COLO829 (cell line): Measurements from ENCODE around the gene HSD11B2.

ENCODE experiments used
- DNase-seq: peaks from one replicate; pipeline ENCODE4 v3.0.0; 2012; ENCODE audit warnings: low spot score

The HSD11B2 gene

DNA sequence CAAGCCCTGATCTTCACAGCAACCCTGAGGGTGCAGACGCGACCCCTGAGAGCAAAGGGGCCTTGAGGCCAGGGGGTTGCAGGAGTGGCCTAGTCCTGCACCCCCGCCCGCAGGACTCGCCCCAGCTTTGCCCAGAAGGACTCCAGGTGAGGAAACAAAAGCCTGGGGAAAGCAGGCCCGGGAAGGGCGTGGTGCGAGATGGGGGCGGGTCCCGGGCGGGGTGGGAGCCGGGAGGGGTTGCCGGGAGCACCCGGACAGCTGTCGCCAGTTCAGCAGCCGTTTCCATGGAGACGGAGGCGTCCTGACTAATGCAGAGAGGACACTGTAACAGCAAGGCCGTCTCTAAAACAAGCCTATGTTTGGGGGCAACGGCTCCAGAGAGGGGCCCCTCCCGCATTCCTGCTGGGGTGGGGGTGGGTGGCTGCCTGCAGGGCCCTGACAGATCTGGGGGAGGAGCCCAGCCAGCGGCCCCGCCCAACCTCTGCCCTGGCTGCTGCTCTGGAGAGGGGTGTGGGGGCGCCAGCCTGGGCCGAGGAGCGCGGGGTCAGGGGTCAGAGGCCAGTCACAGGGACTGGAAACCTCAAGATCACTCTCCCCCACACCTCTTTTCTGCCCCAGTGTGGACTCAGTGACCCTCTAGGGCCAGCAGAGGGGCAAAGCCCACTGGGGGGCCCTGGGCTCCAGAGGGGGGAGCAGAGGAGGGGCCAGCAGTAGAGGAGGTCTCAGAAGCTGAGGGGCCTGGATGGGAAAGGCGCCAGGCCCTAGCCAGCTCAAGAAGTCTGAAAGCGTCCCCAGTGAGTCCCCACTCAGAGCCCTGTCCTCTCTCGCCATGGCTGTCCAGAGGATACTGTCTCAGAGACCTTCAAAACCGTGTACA is 34.5 kb upstream of the HSD11B2 start:
- DNase-seq = no peak

DNA sequence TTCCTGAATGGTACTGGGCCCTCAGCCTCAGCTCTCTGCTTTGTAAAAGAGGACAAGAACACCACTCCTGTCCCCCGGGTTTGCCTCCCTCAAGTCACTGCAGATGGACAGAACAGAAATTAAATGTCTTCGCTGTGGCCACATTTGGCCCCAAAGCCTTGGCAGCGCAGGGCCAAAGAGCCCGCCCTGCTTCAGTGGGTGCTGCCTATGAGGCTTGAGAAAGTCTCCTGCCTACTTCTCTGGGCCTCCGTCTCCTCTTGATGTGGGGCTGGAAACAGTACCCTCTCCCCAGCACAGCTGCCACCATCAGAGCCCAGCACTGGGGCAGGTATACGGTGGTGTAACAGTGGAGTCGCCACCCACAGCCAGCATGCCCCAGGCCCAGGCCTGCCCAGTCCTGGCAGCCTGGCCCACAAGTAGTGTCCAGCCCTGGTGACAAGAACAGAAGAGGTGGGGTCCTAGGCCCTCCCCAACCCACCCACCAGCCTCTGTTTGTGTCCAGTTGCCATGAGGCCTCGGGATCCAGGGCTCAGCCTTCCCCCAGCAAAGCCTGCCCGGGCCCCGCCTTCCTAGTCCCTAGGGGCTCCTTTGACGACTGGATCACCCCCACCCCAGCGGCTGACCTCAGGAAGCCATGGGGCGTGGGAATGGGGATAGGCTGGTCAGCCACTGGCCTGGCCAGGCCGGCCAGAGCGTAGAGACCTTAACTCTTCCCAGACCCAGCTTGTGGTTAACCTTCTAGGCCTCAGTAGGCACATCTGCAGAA is 33.7 kb upstream of the HSD11B2 start:
- DNase-seq = no peak

DNA sequence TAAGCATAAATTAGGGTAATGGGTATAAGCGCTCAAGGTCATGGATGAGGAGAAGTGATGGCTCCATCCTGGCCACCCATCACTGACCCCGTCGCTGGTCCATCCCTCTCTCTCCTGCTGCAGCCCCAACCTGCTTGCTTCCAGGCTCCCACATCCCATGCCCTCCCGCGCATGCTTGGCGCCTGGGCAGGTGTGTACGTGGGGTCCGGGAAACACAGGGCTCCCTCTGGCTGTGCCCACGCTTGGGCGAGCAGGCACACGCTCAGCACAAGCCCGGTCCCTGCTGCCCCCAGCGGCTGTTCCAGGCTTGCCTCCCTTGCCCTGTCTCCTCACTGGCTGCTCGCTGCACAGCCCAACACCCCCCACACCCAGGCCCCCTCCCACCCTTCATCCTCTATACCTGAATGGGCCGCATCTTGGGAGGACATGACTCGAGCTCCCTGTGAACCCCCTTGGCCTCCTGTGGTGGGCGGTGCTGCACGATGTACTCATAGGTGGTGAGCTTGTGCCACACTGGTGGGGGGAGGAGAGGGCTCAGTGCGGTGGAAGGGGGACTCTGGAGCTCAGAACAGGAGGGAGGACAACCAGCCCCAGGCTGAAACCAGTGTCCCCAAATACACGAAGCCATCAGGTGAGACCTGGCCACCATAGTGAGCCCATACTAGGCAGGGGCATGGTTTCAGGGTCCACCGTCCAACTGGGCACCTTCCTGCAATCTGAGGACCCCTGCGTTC is 32.9 kb upstream of the HSD11B2 start:
- DNase-seq = no peak

DNA sequence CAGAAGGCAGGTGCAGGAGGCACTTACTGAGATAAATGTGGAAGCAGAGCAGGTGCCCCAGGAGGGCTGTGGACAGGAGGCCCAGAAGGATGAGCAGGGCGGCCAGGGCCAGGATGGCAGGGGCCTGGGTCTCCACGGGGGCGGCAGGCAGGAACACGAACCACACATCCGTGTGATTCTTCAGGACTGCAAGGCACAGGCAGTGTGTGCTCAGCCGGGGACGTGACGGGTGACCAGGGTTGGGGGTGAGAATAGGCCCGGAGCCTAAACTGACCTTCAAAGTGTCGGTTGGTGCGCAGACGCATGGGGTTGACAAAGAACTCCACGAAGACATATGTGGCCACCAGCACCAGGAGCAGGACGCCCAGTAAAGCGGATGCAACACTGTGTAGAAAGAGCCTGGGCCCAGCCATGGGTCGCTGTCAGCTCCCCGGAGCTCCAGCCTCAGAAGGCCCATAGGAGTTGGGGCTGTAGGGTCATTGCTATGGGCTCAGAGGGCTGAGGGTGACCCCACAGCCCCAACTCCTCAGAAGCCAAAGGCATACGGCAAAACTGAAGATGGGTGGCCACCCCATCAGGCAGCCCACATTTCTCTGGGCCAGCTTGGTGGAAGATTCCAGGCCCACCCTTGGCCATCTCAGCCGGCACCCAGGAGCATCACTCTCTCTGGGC is 32.2 kb upstream of the HSD11B2 start:
- no peak for DNase-seq

DNA sequence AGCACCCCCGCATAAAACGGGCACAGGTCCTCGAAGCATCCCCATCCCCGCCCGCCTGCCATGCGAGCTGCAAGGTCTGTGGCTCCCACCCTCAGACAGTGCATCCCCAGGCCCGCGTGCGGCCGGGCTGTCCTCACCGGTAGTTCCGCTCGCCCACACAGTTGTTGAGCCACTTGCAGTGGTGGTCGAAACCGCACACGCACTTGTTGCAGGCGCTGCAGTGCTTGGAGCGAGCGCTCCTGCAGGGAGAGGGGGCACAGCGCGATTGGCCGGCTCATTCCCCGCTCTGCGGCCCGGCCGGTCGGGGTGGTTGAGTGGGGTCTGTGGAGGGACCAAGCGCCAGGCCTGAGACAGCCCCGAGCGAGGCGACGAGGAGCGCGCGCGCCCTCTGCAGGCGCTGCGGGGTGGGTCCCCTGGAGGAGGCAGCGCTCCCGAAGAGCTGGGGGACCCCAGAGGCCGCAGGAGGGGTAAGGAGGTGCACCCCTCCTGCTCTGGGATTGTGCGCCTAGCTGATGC is 31.6 kb upstream of the HSD11B2 start:
- no peak for DNase-seq

DNA sequence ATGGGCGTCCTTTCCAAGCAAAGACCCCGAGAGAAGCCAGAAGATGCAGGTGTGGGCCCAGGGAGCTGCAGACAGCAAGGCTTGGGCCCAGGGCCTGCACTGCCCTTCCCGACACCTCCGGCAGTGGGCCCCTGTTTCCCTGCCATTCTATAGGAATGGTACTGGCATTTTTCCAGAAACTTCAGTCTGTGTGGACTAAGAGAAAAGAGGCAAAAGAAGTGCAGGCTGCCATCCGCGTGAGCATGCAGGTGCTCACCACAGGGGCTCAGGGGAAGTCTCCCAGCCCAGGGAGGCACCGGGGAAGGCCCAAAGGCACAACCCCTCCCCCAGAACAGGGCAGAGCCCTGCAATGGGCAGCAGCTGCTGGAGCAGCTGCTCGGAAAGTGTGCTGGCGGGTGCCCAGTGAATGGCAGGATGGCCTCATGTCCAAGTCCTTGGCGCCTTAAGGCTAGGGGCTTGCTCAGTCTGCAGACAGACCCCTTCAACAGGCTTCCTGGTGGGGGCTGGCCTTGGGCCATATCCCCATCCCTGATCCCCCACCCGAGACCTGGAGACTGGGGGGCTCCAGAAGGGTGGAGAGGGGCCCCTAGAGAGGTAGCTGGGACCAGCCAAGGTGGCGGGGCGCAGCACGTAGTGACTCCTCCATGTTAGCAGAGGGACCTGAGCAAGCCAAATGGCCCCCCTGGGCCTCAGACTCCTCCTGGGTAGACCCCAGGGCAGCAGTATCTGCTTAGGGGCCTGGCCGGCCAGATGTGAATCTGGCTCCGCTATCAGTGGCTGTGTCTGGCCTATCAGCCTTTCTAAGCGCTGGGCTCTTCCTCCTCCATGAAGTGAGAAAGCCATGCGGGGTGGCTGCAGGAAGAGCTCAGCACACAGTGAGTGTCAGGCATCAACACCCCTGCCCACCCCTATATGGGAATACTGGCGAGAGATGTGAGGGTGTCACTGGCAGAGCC is 30.9 kb upstream of the HSD11B2 start:
- no peak for DNase-seq

DNA sequence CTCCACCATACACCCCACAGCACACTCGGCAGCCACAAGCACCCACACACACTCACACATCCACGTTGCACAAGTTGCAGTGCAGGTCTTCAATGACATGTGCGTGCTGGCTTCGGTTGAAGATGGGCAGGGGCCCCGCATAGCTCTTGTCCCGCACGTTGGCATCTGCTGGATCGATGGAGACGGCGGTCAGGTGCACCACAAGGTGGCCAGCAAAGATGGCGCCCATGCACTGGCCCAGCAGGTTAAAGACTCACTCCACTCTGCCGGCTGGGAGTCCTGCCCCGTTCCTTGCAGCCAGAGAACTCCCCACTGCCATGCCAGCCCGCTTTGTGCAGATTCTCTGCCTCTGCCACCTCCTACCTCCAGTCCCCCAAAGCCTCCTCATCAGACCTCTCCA is 30.0 kb upstream of the HSD11B2 start:
- no peak for DNase-seq

DNA sequence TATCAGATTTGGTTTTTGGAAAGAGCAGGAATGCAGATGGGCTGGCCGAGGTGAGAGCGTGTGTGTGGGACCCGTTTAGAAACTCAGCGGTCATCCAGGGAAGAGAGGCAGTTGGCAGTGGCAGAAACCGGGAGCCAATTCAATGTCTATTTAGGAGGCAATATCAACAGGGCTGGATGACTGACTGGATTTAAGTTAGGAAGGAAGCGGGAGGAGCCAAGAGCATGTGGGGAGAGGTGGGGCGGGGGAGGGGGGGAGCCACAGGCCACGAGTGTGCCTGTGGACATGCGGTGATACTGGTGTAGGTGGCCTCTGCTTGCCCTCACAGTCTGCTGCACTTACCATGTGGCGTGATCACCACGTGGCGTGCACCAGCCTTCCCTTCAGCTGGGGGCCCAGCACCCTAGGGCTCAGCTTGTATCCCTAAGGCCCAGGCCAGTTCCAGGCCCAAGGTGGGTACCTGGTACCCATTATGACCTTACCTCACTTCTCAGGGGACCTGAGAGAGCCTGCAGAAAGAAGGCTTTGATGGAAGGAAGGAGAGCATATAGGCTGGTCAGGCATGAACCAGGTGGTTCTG is 26.9 kb upstream of the HSD11B2 start:
- no peak for DNase-seq

DNA sequence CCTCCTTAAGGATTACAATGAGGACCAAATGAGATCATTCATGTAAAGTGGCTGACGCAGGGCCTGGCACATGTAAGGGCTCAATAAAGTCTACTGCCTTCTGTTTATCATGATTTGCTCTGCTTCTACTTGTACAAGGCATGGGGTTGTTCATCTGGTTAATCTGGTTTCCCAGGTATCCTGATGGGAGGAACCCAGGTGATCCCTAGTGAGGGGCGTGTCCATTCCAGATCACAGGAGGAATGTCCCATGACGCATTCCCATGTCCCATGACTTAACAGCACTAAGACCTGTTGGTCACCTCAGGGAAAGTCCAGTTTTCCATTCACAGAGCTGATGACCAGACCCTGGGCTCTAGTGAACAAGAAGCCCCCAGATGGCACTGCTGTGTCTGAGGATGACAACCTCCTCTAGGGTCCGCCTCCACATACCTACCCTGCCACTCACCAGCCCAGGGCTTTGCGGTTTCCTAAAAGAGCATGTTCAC is 26.1 kb upstream of the HSD11B2 start:
- no peak for DNase-seq

DNA sequence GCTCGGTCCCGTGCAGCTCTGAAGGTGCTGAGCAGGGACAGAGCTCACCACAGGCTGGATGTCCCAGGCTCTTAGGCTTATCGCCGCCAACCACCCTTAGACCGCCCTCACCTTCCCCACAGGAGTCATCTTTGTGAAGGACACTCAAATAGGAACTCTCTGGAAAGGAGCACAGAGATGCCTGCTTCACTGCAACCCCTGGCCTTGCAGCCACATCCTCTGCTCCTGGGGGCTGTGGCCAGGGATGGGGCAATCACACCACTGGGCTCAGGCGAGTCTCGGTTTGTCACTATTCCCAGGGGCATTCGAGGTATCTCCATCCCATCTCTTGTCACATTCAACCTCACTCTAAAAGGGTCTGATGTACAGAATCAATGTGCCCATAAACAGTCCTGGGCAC is 25.6 kb upstream of the HSD11B2 start:
- DNase-seq = no peak

DNA sequence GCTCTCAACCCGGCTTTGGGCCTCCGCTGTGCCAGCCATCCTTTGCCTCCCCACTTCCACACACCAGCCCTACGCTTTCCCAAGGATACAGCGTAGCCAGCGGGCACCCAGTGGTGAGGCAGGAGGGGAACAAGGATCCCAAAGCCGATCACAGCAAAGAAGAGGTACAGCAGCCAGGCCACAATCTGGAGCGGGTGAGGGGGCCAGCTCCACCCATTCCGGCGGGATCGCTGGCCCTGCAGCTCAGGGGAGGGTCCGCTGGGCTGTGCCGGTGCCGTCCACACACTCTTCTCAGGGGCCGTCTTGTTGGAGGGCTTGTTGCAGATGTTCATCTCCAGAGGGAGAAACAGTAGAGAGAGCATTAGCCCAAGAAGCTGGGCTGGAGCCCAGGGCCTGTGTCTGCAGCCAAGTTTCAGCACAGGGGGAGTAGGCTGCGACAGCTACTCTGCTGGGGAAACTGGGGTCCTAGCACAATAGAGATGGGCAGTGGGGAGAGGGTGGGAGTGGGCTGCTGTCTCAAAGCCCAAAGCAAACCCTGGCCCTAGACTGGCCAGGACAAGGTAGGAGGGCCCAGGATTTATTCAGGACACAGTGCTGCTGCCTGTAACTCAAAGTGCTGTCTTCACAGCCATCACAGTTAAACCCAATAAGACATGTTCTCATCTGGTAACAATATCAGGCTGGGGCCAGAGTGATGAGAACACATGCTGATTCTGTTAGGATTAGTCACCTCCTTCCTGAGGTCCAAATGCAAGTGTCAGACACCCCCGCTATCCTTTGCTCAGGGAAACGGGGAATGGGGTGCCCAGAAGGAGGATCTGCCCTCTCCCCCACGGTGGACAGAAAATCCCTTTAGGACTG is 24.6 kb upstream of the HSD11B2 start:
- no peak for DNase-seq

DNA sequence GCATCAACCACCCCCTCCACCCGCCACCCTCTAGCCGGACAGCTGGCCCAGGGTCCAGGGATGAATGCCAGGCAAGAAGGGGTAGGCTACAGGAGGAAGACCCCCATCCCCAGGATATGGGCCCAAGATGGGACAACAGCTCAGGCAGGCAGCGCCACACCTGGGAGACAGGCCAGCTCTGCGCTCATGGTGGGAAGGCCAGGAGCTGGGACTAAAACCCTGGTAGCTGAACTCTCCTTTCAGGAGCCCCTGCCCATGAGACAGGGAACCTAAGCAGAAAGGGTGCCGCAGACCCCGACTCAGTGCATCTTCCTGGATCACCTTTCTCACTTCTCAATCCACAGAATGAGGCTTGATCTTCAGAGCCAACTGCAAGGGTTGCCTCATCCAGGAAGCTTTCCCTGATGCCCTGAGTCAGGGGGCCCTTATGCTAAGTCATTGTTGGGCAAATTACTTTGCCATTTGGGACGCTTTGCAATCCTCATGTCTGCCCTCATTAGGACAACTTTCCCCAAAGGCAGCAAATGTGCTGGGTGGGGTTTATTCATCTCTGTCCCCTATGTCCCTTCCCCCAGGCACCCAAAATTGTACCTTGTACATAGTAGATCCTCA is 23.6 kb upstream of the HSD11B2 start:
- no peak for DNase-seq

DNA sequence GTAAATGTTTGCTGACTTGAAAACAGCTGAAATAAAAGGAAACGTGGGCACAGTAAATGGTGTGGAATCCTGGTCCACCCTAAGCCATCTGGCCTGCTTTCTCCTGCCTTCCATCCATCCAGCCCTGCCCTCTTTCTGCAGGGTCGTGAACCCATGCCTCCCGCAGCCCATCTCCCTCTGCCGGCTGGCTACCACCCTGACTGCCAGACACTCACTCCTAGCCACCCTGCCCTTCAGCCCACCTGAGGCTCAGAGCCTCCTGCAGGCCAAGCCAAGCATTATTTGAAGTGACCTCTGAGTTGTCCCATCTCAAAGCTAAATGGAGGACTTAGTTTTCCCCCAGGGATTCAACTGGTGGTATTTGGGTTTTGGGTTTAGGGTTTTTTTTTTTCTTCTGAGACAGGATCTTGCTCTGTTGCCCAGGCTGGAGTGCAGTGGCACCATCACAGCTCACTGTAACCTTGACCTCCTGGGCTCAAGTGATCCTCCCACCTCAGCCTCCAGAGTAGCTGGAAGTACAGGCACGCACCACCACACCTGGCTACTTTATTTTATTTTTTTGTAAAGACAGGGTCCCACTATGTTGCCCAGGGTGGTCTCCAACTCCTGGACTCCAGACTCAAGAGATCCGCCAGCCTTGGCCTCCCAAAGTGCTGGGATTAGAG is 23.0 kb upstream of the HSD11B2 start:
- DNase-seq = no peak

DNA sequence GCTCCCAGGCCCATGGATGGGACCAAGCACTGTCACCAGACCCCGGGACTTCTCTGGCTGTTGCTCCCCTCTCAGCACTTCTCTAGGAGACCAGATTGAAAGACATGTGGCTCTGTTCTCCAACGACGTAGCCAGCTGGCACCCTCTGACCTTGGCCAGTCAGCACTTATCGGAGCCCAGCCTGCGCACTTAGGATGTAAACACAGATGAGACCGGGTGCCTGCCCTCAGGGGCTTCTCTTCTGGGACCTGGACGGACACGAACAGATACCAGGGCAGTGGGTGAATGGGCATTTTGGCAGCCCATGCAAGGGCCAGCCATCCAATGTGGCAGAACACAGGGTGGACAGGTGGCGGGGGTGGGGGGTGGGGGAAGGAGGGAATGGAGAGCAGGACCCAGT is 21.3 kb upstream of the HSD11B2 start:
- no peak for DNase-seq

DNA sequence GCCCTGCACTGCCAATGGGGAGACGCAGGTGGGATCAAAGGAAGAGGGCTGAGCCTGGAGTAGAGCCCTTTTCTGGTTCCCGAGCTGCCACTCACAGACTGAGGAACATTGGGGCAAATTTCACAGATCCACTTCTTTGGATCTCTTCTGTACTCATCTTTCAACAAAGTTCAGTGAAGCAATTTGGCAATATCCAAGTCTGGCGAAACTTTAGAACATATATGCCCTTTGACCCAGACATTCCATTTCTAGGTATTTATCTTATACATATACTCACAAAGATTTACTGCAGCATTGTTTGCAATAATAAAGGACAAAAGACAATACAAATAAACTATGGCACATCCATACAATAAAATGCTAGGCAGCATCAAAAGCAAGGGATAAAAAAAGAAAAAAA is 19.6 kb upstream of the HSD11B2 start:
- DNase-seq = no peak

DNA sequence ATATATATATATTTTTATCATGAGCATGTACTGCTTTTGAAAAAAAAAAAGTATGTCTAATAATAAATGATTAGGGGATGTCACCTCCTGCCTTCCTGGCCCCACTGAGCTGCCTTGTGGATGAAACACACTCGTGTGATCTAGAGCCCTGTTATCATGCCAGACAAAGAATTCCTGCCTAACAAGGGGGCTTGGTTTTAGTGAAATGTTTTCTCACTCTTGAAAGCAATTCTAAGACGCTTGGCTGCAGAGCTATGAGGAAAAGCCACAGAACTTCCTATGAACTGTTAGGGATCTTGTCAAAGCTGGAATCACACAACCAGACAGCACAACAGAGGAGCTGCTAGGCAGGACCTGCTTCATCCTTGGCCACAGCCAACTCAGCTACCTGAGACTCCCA is 18.6 kb upstream of the HSD11B2 start:
- DNase-seq = no peak

DNA sequence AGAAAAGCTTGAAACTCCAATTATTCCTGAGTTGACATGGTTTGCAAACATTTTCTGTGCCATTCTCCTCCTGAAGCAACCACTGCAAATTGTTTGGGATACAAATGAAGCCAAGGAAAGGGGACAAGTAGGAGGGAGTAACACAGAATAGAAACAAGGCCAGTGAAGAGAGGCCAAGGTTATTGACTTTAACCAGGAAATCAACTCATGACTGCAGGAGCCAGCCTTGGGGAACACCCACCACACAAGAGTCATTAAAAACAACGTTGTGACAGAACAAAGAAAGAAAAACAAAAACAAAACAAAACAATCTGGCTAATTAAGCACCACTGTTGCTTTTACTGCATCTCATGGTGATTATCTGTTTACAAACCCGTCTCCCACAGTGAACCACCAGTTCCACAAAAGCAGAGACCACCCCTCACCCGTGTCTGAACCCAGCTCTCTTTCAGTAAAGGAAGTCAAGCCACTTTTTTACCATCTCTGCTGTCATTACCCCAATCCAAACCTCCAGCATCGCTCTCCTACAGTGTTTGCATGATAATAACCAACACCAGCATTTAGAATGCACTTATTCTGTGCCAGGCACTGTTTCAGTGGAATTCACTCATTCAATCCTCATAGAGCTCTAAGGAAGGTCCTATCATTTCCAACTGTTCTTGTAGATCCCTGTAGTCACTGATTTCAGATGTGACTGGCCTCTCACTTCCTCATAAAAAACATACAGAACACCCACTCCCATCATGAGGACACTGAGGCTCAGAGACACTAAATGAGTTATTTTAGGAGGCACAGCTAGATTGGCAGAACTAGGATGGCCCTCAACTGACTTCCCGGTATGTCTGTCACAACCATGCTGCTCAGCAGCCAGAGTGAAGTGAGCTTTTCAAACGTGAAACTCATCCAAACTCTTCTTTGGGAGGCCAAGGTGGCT is 16.7 kb upstream of the HSD11B2 start:
- no peak for DNase-seq
